Activated CD8-positive, alpha-beta memory T cell treated with anti-CD3 and anti-CD28 coated beads, Interleukin-2, amount 10 ng/mL, durations not matched to agents 7 days and 5 days (primary cell): ENCODE results near the gene S1PR4. TPM values are rescaled to one million over a fixed set of nuclear protein-coding genes. Genes with fewer than 3 reads are reported as not detected.
"Not testable (repeated sequence)": the region's sequence is repeated elsewhere in the genome, so short reads cannot be mapped to it uniquely, and the experiment has no call there.

Experiments used
- ATAC-seq: fragments of 150-1000 bp; cut with Tn5 transposase; one replicate; pipeline ENCODE4 v1.10.0; 2021; ENCODE audit warnings: moderate library complexity
- CTCF ChIA-PET: fragments of 350-600 bp; sonication (Branson Sonifier 250); formaldehyde crosslinking; loops from one replicate; lab custom pipeline; 2021; ENCODE audit warnings: antibody characterized with exemption; lab: Charles Lee
- DNase-seq: peaks from one replicate; pipeline ENCODE4 v3.0.0-alpha.2; 2020
- H3K27ac Mint-ChIP-seq: one replicate; pipeline ENCODE4 v1.8.0; 2021; ENCODE audit warnings: mild to moderate bottlenecking, mixed read lengths
- H3K27me3 Mint-ChIP-seq: one replicate; pipeline ENCODE4 v1.8.0; 2021; ENCODE audit warnings: mixed read lengths
- H3K36me3 Mint-ChIP-seq: one replicate; pipeline ENCODE4 v1.8.0; 2021; ENCODE audit warnings: mild to moderate bottlenecking, mixed read lengths
- H3K4me1 Mint-ChIP-seq: one replicate; pipeline ENCODE4 v1.8.0; 2021; ENCODE audit warnings: mixed read lengths
- H3K4me3 Mint-ChIP-seq: one replicate; pipeline ENCODE4 v1.8.0; 2021; ENCODE audit warnings: mild to moderate bottlenecking, moderate library complexity, mixed read lengths
- H3K9me3 Mint-ChIP-seq: one replicate; pipeline ENCODE4 v1.8.0; 2022; ENCODE audit warnings: low read depth, mixed read lengths
- total RNA-seq, 2 experiments: library from RNA; stranded (reverse); gene quantifications; one replicate each; pipeline ENCODE4 v1.2.3, GENCODE V29; 2021

Gene S1PR4
- total RNA-seq, 2 experiments from 2014 or later: 122 to 155 TPM

GRCh38 chr19:3196064-3196932, 17.7 kb downstream of the S1PR4 start:
- H3K9me3 Mint-ChIP-seq: no peaks in the 10 kb centered on the region
- ATAC-seq (no peak), DNase-seq (no peak)
- no peak overlapping the region for H3K27ac Mint-ChIP-seq
- no peaks in the 10 kb centered on the region for H3K27me3 Mint-ChIP-seq
- H3K4me3 Mint-ChIP-seq: no peak overlapping the region
- peaks cover 6% of the 10 kb centered on the region for H3K36me3 Mint-ChIP-seq
- H3K4me1 Mint-ChIP-seq: no peaks in the 10 kb centered on the region
- CTCF ChIA-PET: no interaction called here

- CTCF ChIA-PET: no interaction called here
- H3K9me3 Mint-ChIP-seq: no peaks in the 10 kb centered on the region
- H3K4me1 Mint-ChIP-seq: no peaks in the 10 kb centered on the region
- H3K4me3 Mint-ChIP-seq: no peak overlapping the region
- DNase-seq (no peak), ATAC-seq (no peak)
- peaks cover 6% of the 10 kb centered on the region for H3K36me3 Mint-ChIP-seq
- no peak overlapping the region for H3K27ac Mint-ChIP-seq
- H3K27me3 Mint-ChIP-seq: no peaks in the 10 kb centered on the region
Observed at GRCh38 chr19:3196933-3197205, 18.3 kb downstream of the S1PR4 start.

GRCh38 chr19:3198901-3199700, 20.5 kb downstream of the S1PR4 start:
- CTCF ChIA-PET: interaction anchor here (1.8 kb wide), 1 partner anchor 249 kb away, joined by 3 read pairs; no protein-coding TSS in a partner anchor
- H3K4me3 Mint-ChIP-seq: no peak overlapping the region
- H3K36me3 Mint-ChIP-seq: peaks cover 4% of the 10 kb centered on the region
- H3K4me1 Mint-ChIP-seq: no peaks in the 10 kb centered on the region
- no peak overlapping the region for H3K27ac Mint-ChIP-seq
- DNase-seq (no peak), ATAC-seq (no peak)
- H3K9me3 Mint-ChIP-seq: no peaks in the 10 kb centered on the region
- no peaks in the 10 kb centered on the region for H3K27me3 Mint-ChIP-seq

GRCh38 chr19:3201072-3201700, 22.6 kb downstream of the S1PR4 start:
- no peak overlapping the region for H3K27ac Mint-ChIP-seq
- no peak overlapping the region for H3K4me3 Mint-ChIP-seq
- no peaks in the 10 kb centered on the region for H3K9me3 Mint-ChIP-seq
- H3K27me3 Mint-ChIP-seq: no peaks in the 10 kb centered on the region
- no peak for DNase-seq
- CTCF ChIA-PET: interaction anchor here (1.5 to 1.9 kb wide), 2 partner anchors 9 to 10 kb away, joined by 4 read pairs; no protein-coding TSS in a partner anchor
- peaks cover 3% of the 10 kb centered on the region for H3K36me3 Mint-ChIP-seq
- ATAC-seq: no peak
- no peaks in the 10 kb centered on the region for H3K4me1 Mint-ChIP-seq

GRCh38 chr19:3201911-3202310, 23.3 kb downstream of the S1PR4 start:
- no peak for ATAC-seq
- Mint-ChIP-seq H3K4me1 (no peaks in the 10 kb centered on the region), H3K4me3 (no peak overlapping the region), H3K9me3 (no peaks in the 10 kb centered on the region), H3K36me3 (peaks cover 3% of the 10 kb centered on the region), H3K27ac (no peak overlapping the region), H3K27me3 (no peaks in the 10 kb centered on the region)
- CTCF ChIA-PET: interaction anchor here (1.5 to 1.9 kb wide), 2 partner anchors 8 to 9 kb away, joined by 4 read pairs; no protein-coding TSS in a partner anchor
- no peak for DNase-seq

- no peak overlapping the region for H3K27ac Mint-ChIP-seq
- H3K27me3 Mint-ChIP-seq: no peaks in the 10 kb centered on the region
- ATAC-seq: no peak
- DNase-seq: no peak
- H3K4me1 Mint-ChIP-seq: no peaks in the 10 kb centered on the region
- no peak overlapping the region for H3K4me3 Mint-ChIP-seq
- no peaks in the 10 kb centered on the region for H3K9me3 Mint-ChIP-seq
- CTCF ChIA-PET: interaction anchor here (1.5 kb wide), 1 partner anchor 9 kb away, joined by 4 read pairs; no protein-coding TSS in a partner anchor
- H3K36me3 Mint-ChIP-seq: peaks cover 3% of the 10 kb centered on the region
Observed at GRCh38 chr19:3202346-3202745, 23.8 kb downstream of the S1PR4 start.

GRCh38 chr19:3202895-3203294, 24.3 kb downstream of the S1PR4 start:
- H3K4me3 Mint-ChIP-seq, ATAC-seq, H3K36me3 Mint-ChIP-seq, H3K4me1 Mint-ChIP-seq, H3K27me3 Mint-ChIP-seq, H3K27ac Mint-ChIP-seq, CTCF ChIA-PET, H3K9me3 Mint-ChIP-seq, DNase-seq: not testable (repeated sequence)

- Mint-ChIP-seq H3K36me3 (peaks cover 3% of the 10 kb centered on the region), H3K27me3 (no peaks in the 10 kb centered on the region), H3K9me3 (no peaks in the 10 kb centered on the region), H3K4me3 (no peak overlapping the region), H3K4me1 (no peaks in the 10 kb centered on the region), H3K27ac (no peak overlapping the region)
- DNase-seq (no peak), ATAC-seq (no peak)
- CTCF ChIA-PET: no interaction called here
Observed at GRCh38 chr19:3203805-3204645, 25.5 kb downstream of the S1PR4 start.

- Mint-ChIP-seq H3K9me3 (no peaks in the 10 kb centered on the region), H3K27ac (no peak overlapping the region), H3K4me3 (no peak overlapping the region), H3K4me1 (no peaks in the 10 kb centered on the region), H3K27me3 (no peaks in the 10 kb centered on the region), H3K36me3 (peaks cover 3% of the 10 kb centered on the region)
- CTCF ChIA-PET: no interaction called here
- DNase-seq (no peak), ATAC-seq (no peak)
Observed at GRCh38 chr19:3204646-3205275, 26.2 kb downstream of the S1PR4 start.

GRCh38 chr19:3206216-3206953, 27.8 kb downstream of the S1PR4 start:
- H3K4me1 Mint-ChIP-seq: peaks cover 3% of the 10 kb centered on the region
- ATAC-seq (no peak), DNase-seq (no peak)
- CTCF ChIA-PET: interaction anchor here (0.5 kb wide), 1 partner anchor 125 kb away, joined by 3 read pairs; no protein-coding TSS in a partner anchor
- peaks cover 2% of the 10 kb centered on the region for H3K36me3 Mint-ChIP-seq
- H3K9me3 Mint-ChIP-seq: no peaks in the 10 kb centered on the region
- no peak overlapping the region for H3K4me3 Mint-ChIP-seq
- no peaks in the 10 kb centered on the region for H3K27me3 Mint-ChIP-seq
- no peak overlapping the region for H3K27ac Mint-ChIP-seq

GRCh38 chr19:3207461-3208242, 29.1 kb downstream of the S1PR4 start:
- CTCF ChIA-PET: no interaction called here
- Mint-ChIP-seq H3K27ac (no peak overlapping the region), H3K27me3 (no peaks in the 10 kb centered on the region), H3K36me3 (peaks cover 2% of the 10 kb centered on the region), H3K4me1 (peaks cover 3% of the 10 kb centered on the region), H3K4me3 (no peak overlapping the region), H3K9me3 (no peaks in the 10 kb centered on the region)
- DNase-seq (no peak), ATAC-seq (no peak)
